Measurements from ENCODE around the gene C3orf62.

DNA sequence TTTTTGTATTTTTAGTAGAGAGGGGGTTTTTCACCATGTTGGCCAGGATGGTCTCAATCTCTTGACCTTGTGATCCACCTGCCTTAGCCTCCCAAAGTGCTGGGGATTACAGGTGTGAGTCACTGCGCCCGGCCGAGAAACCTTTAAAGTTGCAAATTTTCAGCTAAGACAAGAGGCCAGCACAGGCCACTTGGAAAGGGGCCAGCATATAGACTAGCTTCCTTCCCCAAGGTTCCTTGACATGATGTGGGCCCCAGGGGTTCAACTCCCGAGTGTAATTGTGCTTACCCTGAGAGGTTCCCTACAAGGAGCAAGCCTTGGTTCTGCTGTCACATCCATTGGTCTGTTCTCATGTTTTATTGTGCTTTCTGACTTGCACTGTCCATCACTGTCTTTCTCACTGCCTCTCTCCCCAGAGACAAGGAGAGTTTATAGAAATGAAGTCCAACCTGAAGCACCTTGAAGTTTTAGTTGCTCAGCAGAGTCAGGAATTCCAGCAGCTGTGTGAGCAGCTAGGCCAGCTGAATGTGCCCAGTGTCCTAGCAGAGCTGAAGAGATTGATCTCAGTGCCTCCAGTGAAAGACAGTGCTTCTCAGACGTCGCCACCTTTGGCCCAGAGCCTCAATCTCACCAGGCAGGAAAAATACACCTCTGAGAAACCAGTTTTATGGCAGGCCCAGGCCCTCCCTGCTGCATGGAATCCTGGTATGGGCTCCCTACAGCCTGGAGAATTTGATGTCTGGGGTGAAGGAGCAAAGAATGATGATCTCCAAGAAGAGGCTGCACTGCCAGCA is 21.1 kb downstream of the C3orf62 start:
- TF ChIP-seq CTCF (conservative IDR thresholded peaks at IDR 0.05) (no peak), EZH2 (IDR thresholded peaks at IDR 0.05; ENCODE audit: low read depth) (no peak)

Data from PC-9 (cell line).